ENCODE data around the gene MRPL54.

GRCh38 chr19:3808420-3809143, 46.1 kb downstream of the MRPL54 start:
- no peak for TF ChIP-seq EZH2 (IDR thresholded peaks at IDR 0.05; ENCODE audit: insufficient read depth, poor library complexity, severe bottlenecking)
- TF ChIP-seq EZH2phosphoT487 (IDR thresholded peaks at IDR 0.05; ENCODE audit: insufficient read depth, low read depth), result no peak
